Measurements from ENCODE around the gene SLC19A1.
"Not testable (repeated sequence)": the region's sequence is repeated elsewhere in the genome, so short reads cannot be mapped to it uniquely, and the experiment has no call there.

SLC19A1 gene

GRCh38 chr21:45505416-45506021 lies 36.7 kb downstream of the SLC19A1 start:
- no peak for DNase-seq (ENCODE audit: low read depth)

DNA sequence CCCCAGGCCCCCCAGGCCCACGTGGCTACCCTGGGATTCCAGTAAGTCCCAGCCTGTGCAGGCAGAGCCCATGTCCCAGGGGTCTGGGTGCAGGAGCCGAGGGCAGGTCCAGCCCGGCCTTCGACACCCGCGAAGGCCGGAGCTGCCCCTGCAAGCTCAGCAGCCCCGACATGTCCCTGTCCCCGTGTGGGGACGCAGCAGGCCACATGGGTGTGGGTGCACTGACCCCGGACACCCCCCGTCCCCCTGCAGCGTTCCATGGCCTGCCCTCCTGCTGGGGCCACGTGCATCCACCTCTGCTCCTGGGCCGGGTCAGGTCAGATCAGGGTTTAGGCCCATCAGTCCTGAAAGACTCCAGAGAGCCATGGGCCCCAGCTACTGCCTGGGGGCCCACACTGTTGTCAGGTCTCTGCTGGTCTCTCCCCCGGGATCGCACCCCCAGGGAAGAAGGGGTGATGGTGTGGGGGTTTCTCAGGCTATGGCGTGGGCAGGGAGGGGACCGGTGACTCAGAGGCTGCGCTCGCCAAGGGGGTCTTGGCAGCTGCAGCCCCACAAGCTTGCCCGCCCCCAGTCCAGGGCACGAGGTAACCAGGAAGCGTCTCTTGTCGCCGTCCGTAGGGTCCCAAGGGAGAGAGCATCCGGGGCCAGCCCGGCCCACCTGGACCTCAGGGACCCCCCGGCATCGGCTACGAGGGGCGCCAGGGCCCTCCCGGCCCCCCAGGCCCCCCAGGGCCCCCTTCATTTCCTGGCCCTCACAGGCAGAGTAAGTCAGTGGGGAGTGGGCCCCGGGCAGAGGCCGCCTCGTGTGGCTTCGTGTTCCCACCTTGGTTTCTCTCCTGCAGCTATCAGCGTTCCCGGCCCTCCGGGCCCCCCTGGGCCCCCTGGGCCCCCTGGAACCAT lies 37.5 kb downstream of the SLC19A1 start:
- no peak for DNase-seq (ENCODE audit: low read depth)

DNA sequence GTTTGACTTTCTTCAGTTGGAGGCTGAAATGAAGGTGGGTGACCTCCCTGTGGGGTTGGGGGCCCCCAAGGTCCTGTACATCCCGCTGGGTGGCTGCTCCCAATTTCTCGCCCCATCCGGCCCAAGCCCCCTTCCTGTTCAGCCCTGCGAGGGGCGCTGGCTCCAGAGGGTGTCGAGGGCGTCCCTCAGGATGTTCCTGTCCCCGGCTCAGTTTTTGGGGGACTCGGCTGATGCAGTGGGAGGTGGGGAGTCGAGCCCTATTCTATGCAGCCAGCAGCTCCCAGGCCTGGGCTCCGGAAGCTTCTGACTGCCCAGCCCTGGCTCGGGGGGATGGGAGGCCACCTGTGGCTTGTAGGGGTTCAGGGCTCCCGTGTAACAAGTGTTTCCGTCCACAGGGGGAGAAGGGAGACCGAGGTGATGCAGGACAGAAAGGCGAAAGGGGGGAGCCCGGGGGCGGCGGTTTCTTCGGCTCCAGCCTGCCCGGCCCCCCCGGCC lies 38.2 kb downstream of the SLC19A1 start:
- no peak for DNase-seq (ENCODE audit: low read depth)

GRCh38 chr21:45503226-45503625 lies 39.0 kb downstream of the SLC19A1 start:
- not testable (repeated sequence) for DNase-seq (ENCODE audit: low read depth)

DNA sequence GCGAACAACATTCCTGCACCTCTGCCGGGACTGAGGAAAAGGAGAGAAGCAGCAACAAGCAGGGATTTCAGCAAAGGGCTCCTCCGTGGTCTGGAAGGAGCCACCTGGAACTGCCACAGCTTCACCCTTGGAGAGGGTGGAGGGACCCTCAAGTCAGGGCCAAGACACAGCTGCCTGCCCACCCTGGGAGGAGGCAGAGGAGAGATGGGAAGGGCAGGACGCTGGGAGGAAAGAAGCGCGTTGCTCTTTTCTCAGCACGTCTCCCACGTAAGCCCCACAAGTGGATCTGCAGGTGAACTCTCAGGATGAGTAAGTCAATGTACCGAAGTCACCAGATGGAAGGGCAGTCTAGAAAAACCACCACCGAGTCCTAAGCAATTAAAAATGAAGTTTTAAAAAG lies 39.6 kb downstream of the SLC19A1 start:
- no peak for DNase-seq (ENCODE audit: low read depth)

DNA sequence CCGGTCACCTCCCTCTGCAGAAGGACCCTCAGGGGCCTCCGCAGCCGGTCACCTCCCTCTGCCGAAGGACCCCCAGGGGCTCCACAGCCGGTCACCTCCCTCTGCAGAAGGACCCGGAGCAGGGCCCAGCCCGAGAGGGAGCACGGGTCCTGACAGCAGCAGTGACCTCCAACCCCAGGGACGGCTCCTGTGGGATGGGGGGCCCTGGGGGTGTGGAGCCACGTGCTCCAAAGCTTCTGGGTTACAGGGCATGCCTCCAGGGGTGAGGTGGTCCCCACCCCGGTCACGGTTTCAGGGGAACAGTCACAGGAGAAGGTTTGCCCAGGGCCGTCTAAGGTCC lies 40.3 kb downstream of the SLC19A1 start:
- no peak for DNase-seq (ENCODE audit: low read depth)

GRCh38 chr21:45501081-45502005 lies 40.9 kb downstream of the SLC19A1 start:
- DNase-seq (ENCODE audit: low read depth): not testable (repeated sequence)

- no peak for DNase-seq (ENCODE audit: low read depth)
Measured at GRCh38 chr21:45499970-45500577, 42.2 kb downstream of the SLC19A1 start.

GRCh38 chr21:45499201-45499750 lies 43.0 kb downstream of the SLC19A1 start:
- DNase-seq (ENCODE audit: low read depth): no peak

DNA sequence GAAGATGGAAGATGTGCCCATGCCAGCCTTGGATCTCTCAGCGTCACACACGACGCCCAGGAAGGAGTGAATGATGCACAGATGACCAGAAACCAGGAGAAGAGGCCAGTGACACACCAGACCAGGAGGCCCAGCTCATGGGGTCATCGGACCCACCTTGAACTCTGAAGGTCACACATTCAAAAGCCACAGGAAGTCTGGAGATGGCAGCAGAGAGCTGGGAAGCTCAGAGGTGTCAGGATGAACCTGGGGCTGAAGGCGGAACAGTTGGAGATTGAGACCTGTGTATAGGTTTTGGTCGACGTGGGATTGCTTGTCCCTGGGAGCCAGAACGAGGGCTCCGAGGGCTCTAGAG lies 43.6 kb downstream of the SLC19A1 start:
- no peak for DNase-seq (ENCODE audit: low read depth)

- no peak for DNase-seq (ENCODE audit: low read depth)
Measured at GRCh38 chr21:45497846-45498645, 44.2 kb downstream of the SLC19A1 start.

DNA sequence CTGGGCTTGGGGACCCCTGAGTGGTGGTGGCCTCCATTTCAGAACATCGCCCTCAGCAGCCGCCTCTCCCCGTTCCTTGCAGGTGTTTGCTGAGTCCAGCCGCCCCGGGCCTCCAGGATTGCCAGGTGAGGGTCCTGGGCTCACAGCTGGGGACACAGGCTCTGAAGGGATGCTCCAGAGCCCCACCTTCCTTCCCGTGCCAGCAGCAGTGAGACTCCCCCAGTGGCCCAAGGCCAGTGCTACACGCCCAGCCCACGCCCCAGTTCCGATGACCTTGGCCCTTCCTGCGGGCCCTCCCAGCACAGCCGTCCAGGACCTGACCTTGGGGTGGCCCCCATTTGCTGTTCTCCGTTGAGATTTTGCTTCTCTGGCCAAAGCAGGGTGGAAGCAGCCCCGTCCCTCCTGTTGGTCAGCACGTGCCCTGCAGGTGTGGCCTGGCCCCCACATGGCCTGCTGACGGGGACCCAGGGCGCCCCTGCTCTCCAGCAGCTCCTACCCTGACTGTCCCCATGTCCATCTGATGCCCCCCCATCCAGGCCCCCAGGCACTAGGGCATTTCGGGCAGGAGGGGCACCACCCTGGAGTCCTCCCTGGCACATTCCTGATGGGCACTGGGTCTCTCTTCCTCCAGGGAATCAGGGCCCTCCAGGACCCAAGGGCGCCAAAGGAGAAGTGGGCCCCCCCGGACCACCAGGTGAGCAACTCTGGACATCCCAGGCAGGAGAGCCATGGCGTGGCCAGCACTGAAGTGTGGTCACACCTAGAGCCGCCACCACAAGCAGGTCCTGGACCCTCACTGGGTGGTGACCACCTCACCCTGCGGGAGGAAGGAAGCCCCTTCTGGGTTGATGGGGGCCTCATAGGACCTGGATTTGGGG lies 45.0 kb downstream of the SLC19A1 start:
- DNase-seq (ENCODE audit: low read depth): no peak

- DNase-seq (ENCODE audit: low read depth): no peak
Measured at GRCh38 chr21:45496151-45496967, 45.9 kb downstream of the SLC19A1 start.

DNA sequence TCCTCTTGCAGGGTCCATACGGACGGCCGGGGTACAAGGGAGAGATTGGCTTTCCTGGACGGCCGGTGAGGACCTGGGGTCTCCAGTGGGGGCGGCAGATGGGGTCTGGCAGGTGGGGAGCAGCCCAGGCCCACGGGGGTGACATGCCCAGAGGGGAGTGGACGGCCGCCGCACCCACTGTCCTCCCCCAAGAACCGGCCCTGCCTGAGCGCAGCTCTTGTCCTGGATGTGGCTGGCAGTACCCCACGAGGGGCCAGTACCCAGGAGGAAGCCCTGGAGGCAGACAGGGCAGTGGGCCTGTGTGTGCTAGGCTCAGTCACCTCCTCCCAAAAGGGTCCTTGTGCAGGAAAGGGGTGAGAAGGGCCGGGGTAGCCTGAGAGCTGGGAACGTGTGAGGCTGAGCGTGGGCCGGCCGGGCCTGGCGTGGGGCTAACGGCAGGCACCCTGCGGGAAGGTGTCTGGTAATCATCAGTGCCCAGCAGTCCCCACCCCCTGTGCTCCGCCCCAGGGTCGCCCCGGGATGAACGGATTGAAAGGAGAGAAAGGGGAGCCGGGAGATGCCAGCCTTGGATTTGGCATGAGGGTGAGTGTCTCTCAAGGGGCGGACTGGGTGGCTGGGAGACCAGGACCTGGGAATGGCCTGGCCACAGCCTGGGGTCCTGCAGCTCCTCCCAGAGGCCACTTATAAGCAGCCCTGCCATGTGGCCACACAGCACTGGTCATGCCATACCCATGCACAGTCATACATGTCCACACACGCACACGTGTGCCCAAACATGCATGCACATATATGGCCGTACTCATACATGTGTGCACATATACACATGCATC lies 47.2 kb downstream of the SLC19A1 start:
- no peak for DNase-seq (ENCODE audit: low read depth)

DNA sequence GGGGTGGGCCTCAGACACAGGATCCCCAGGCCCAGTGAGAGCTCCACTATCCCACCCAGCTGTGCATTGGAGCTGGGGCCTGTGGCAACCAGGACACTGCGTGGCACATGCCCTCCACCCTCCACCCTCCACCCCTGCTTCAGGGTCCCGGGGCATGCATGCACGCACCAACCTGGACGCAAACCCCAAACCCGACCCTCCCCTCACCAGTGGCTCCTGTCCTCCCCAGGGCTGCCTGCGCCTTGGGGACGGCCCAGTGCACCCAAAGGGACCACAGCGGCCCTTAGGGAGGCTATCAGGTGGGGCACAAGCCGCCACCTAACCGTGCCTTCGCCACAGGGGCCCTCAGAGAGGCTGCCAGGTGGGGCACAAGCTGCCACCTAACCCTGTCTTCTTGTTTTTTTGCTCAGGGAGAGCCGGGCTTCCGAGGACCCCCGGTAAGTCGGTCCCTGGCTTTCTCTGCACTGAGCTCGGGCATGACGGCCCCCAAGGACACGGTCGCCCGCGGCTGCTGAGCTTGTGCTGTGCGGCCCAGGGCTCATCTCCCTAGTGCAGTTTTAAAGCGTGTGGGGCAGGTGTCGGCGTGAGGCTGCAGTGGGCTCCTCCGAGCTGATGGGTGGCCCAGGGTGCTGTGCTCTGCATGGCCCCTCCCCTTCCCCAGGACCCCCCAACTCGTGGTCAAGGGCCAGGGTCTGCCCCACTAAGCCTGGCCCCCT lies 47.9 kb downstream of the SLC19A1 start:
- no peak for DNase-seq (ENCODE audit: low read depth)

DNA sequence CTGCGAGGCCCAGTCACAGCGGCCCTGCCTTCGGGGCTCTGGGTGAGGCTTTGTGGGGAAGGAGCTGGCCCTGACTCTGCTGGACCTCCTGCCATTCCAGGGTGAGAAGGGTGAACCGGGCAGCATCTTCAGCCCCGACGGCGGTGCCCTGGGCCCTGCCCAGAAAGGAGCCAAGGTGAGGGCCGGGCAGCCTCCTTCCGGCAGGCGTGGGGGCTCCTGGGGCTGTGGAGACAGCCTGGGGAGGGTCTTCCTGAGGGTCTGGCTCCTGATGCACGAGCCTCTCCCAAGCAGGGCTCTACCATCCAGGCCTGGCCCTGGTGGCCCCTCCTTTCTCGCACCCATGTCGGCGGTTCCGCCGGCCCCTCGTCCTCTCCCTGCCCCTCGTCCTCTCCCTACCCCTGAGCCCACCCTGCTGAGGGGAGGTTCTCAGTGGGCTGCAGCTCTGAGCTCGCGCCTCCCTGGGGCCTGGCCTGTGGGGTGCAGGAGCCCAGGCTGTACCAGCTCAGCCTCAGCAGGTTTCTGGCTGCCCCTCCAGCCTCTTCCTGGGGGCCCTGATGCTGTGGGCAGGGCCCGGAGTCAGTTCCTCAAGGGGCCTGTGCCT lies 48.7 kb downstream of the SLC19A1 start:
- DNase-seq (ENCODE audit: low read depth): no peak

- DNase-seq (ENCODE audit: low read depth): no peak
Measured at GRCh38 chr21:45492765-45493164, 49.5 kb downstream of the SLC19A1 start.

All from GM04503 (cell line).